ENCODE data around the gene CNIH3. TPM values are rescaled to one million over a fixed set of nuclear protein-coding genes. Genes with fewer than 3 reads are reported as not detected.

Gene CNIH3
- total RNA-seq, 1 donor from 2014 or later: 1.4 TPM

DNA sequence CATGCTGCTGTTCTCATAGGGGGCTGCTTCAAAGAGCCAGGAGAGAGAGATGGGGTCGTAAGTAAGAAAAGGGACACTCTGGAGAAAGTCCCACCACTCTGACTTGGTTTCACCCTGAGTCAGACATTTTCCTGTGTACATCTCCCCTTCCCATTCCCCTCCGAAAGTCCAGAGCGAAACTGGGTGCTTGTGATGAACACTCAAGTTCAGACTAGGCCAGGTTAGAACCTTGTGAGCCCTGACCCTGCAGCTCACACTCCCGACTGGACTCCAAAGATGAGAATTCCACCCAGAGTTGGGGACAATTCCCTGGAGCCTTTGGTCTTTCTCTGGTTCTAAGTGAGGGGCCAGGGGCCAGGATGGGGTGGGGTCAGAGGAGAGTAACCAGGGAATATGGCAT lies 139.5 kb downstream of the CNIH3 start:
- Mint-ChIP-seq H3K4me3 (no peak overlapping the region), H3K27me3 (ENCODE audit: insufficient read depth) (peaks cover 1% of the 10 kb centered on the region), H3K36me3 (ENCODE audit: low read depth) (peaks cover 1% of the 10 kb centered on the region), H3K4me1 (ENCODE audit: low read depth) (peaks cover 17% of the 10 kb centered on the region), H3K9me3 (peaks cover 6% of the 10 kb centered on the region), H3K27ac (no peak overlapping the region)
- no peak for DNase-seq (ENCODE audit: low spot score)
- intact Hi-C loops (cut with micrococcal nuclease): no loop called here

DNA sequence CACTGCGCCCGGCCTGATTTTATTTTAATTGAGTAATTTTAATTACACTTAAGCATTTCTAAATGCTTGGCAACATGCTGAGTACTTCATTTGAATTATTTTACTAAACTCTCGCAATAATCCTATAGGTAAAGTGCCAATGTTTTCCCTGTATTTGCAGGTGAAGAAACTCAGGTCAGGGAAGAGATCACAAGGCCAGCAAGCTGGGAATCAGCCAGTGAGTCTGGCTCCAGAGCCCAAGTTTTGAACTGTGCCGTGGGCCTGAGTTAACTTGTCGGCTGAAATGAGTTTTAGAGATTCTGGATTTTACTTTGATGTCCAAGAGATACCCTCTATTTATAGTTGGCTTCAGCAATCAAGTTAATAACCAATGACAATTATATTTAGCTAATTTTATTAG lies 141.4 kb downstream of the CNIH3 start:
- peaks cover 8% of the 10 kb centered on the region for H3K4me1 Mint-ChIP-seq (ENCODE audit: low read depth)
- H3K36me3 Mint-ChIP-seq (ENCODE audit: low read depth): peaks cover 1% of the 10 kb centered on the region
- H3K9me3 Mint-ChIP-seq: peaks cover 6% of the 10 kb centered on the region
- no peak overlapping the region for H3K4me3 Mint-ChIP-seq
- no peak for DNase-seq (ENCODE audit: low spot score)
- H3K27me3 Mint-ChIP-seq (ENCODE audit: insufficient read depth): peaks cover 6% of the 10 kb centered on the region
- H3K27ac Mint-ChIP-seq: no peak overlapping the region
- intact Hi-C loops (cut with micrococcal nuclease): no loop called here

DNA sequence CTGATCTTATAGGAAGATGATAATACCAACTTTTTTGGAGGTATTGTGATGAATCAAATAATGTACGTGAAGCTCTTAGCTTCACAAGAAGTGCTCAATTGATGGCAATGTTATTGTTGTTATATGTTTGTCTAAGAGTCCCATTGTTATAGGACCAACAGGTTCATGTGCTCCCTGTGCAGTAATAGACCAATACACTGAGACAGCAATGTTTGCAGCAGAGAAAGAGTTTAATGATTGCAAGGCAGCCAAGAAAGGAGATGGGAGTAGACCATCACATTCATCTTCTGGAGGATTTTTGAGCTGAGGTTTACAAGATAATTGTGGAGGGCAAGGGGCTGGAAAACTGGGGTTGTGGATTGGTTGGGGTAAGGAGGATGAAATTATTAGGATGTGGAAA lies 143.0 kb downstream of the CNIH3 start:
- intact Hi-C loops (cut with micrococcal nuclease): no loop called here
- Mint-ChIP-seq H3K27ac (no peak overlapping the region), H3K27me3 (ENCODE audit: insufficient read depth) (peaks cover 6% of the 10 kb centered on the region), H3K9me3 (peaks cover 6% of the 10 kb centered on the region), H3K4me3 (no peak overlapping the region), H3K4me1 (ENCODE audit: low read depth) (no peaks in the 10 kb centered on the region), H3K36me3 (ENCODE audit: low read depth) (peaks cover 1% of the 10 kb centered on the region)
- no peak for DNase-seq (ENCODE audit: low spot score)

DNA sequence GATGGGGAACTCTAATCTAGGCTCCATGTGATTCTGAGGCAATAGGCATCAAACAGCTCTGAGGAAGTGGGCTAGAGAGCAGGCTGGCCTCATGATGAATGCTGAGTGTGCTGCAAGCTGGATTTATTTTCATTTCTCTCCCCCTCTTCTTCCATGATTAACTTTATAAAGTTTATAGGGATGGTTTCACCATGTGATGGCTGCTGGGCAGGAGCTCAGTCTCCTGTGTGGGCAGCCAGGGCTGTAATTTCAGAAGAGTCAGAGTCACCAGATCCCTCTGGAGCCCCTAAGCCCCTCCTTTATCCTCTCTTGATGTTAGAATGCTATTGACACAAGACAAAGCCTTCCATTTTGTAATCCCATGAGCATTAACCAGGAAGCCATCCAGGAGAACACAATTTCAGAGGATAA lies 143.6 kb downstream of the CNIH3 start:
- peaks cover 1% of the 10 kb centered on the region for H3K36me3 Mint-ChIP-seq (ENCODE audit: low read depth)
- no peak for DNase-seq (ENCODE audit: low spot score)
- no peak overlapping the region for H3K4me3 Mint-ChIP-seq
- H3K4me1 Mint-ChIP-seq (ENCODE audit: low read depth): no peaks in the 10 kb centered on the region
- H3K9me3 Mint-ChIP-seq: peaks cover 6% of the 10 kb centered on the region
- peaks cover 6% of the 10 kb centered on the region for H3K27me3 Mint-ChIP-seq (ENCODE audit: insufficient read depth)
- H3K27ac Mint-ChIP-seq: no peak overlapping the region
- intact Hi-C loops (cut with micrococcal nuclease): no loop called here

DNA sequence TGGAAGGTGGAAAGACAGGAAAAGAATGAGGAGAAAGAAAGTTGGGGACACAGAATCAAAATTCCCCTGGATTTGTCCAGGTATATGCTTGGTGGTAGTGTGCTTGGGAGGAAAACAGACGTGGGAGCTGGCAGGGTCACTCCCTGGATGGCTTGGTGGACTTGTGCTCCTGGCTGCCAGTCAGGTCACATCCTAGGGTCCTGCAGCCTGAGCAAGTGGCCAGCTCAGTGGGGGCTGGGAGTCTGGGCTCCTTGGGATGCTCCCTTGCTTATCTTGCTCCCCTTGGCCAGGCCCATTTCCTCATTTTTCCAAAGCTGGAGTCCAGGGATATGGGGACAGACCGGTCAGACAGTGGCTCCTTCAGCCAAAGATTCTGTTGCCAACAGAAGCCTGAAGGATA lies 144.0 kb downstream of the CNIH3 start:
- no peak for DNase-seq (ENCODE audit: low spot score)
- Mint-ChIP-seq H3K27me3 (ENCODE audit: insufficient read depth) (peaks cover 6% of the 10 kb centered on the region), H3K4me1 (ENCODE audit: low read depth) (no peaks in the 10 kb centered on the region), H3K27ac (no peak overlapping the region), H3K36me3 (ENCODE audit: low read depth) (peaks cover 1% of the 10 kb centered on the region), H3K9me3 (peaks cover 6% of the 10 kb centered on the region), H3K4me3 (no peak overlapping the region)
- intact Hi-C loops (cut with micrococcal nuclease): no loop called here

DNA sequence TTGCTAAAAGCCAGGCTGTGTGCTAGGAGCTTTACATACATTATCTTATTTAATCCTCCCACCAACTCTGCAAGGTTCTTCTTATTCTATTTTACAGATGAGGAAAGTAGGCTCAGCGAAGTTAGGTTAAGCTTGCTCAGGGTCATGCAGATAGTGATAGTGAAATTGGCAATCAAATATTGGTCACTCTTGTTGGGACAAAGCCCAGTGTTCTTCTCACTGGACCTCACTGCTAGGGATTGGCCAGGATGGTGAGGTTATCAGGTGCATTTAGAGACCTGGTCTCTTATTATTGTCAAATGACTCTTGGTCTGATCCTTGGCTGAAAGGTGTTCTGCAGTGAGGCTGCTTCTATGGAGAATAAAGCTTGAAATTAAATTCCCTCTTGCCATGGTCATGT lies 145.1 kb downstream of the CNIH3 start:
- no peaks in the 10 kb centered on the region for H3K4me1 Mint-ChIP-seq (ENCODE audit: low read depth)
- H3K27ac Mint-ChIP-seq: no peak overlapping the region
- H3K4me3 Mint-ChIP-seq: no peak overlapping the region
- peaks cover 6% of the 10 kb centered on the region for H3K9me3 Mint-ChIP-seq
- intact Hi-C loops (cut with micrococcal nuclease): no loop called here
- peaks cover 9% of the 10 kb centered on the region for H3K27me3 Mint-ChIP-seq (ENCODE audit: insufficient read depth)
- peaks cover 1% of the 10 kb centered on the region for H3K36me3 Mint-ChIP-seq (ENCODE audit: low read depth)
- DNase-seq (ENCODE audit: low spot score): no peak

DNA sequence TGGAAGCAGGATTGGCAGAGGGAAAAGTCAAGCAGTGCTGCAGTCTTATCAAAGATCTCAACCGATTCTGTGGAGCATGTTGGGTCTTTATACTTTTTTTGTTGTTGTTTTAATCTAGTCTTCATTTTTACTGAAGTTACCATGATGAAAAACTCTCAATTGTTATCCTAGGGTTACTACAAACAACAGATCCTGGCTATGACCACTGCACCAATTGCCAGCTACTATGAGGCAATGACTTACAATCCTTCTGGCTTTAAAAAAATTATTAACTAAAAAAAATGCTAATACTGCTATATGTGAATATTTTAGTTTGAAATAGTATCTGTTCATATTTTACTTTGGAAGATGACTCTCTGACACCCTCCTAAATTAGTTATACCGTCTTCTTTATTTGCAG lies 145.9 kb downstream of the CNIH3 start:
- Mint-ChIP-seq H3K4me1 (ENCODE audit: low read depth) (no peaks in the 10 kb centered on the region), H3K27me3 (ENCODE audit: insufficient read depth) (peaks cover 9% of the 10 kb centered on the region), H3K9me3 (peaks cover 6% of the 10 kb centered on the region), H3K36me3 (ENCODE audit: low read depth) (peaks cover 1% of the 10 kb centered on the region), H3K4me3 (no peak overlapping the region), H3K27ac (no peak overlapping the region)
- no peak for DNase-seq (ENCODE audit: low spot score)
- intact Hi-C loops (cut with micrococcal nuclease): no loop called here

DNA sequence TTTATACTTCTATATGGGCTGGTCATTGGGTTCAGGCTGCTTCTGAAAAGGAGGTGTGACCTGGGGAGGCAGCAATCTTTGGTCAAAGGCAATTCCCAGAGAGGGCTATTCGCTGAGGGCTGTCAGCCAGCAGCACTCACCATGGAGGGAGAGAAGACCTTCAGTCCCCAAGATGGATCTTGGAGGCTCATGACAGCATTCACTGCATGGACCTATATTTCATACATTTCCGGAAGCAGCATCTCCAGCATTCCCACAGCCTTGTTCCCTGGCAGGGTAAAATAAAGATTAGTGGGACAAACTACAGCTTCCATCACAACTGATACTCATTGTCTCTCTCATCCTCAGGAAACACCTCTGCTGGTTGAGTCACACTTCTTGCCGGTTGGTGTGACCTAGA lies 146.6 kb downstream of the CNIH3 start:
- peaks cover 6% of the 10 kb centered on the region for H3K9me3 Mint-ChIP-seq
- DNase-seq (ENCODE audit: low spot score): no peak
- intact Hi-C loops (cut with micrococcal nuclease): no loop called here
- H3K27me3 Mint-ChIP-seq (ENCODE audit: insufficient read depth): peaks cover 10% of the 10 kb centered on the region
- peaks cover 1% of the 10 kb centered on the region for H3K36me3 Mint-ChIP-seq (ENCODE audit: low read depth)
- H3K27ac Mint-ChIP-seq: no peak overlapping the region
- no peaks in the 10 kb centered on the region for H3K4me1 Mint-ChIP-seq (ENCODE audit: low read depth)
- H3K4me3 Mint-ChIP-seq: no peak overlapping the region

DNA sequence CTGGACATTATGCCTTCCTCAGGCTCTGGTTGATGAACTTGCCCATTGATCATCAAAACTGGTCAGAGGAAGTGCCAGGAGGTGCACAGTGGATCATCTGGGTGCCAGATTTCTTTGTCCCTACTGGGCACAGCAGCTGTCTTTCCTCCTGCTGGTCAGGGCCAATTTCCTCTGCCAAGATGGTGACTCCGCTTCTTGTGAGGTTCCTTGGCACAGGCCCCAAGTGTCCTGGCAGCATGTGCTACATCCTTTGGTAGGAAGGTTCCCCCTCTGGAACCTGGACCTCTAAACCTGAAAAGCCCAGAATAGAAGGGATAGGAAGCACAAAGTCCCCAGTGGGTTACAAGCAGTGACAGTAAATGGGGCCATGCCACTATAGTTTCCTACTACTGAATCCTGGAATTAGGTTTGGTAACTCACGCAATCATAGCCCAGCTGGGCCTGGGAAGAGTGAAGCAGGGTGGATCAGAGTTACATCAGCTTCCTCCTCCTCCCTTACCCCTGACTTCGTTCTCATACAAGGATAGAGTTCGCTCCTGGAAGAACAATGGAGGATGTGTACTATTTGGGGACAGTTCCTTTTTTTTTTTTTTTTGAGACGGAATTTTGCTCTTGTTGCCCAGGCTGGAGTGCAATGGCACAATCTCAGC lies 147.1 kb downstream of the CNIH3 start:
- intact Hi-C loops (cut with micrococcal nuclease): no loop called here
- Mint-ChIP-seq H3K36me3 (ENCODE audit: low read depth) (peaks cover 1% of the 10 kb centered on the region), H3K4me3 (no peak overlapping the region), H3K4me1 (ENCODE audit: low read depth) (no peaks in the 10 kb centered on the region), H3K9me3 (peaks cover 6% of the 10 kb centered on the region), H3K27ac (no peak overlapping the region), H3K27me3 (ENCODE audit: insufficient read depth) (peaks cover 12% of the 10 kb centered on the region)
- no peak for DNase-seq (ENCODE audit: low spot score)

DNA sequence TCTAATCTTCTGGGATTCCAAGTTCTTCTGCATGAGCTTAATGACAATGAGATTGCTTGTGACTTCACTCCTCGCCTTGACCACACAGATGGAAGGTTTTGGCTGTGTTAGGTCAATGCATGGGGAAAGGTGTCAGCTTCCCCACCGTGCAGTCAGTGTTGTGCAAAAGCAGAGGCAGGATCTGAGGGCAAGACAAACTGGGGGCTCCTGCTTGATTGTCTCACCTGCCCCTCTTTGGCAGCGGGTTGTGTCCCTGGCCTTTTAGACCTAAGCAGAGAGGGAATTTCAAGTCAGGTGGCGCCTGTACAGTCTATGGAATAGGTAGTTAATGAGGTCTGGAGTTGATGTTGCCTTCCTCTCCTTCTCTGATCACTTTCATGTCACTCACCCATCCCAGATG lies 150.1 kb downstream of the CNIH3 start:
- Mint-ChIP-seq H3K4me3 (no peak overlapping the region), H3K36me3 (ENCODE audit: low read depth) (no peaks in the 10 kb centered on the region), H3K27me3 (ENCODE audit: insufficient read depth) (peaks cover 5% of the 10 kb centered on the region), H3K4me1 (ENCODE audit: low read depth) (no peaks in the 10 kb centered on the region), H3K27ac (no peak overlapping the region), H3K9me3 (no peaks in the 10 kb centered on the region)
- DNase-seq (ENCODE audit: low spot score): no peak
- intact Hi-C loops (cut with micrococcal nuclease): no loop called here

DNA sequence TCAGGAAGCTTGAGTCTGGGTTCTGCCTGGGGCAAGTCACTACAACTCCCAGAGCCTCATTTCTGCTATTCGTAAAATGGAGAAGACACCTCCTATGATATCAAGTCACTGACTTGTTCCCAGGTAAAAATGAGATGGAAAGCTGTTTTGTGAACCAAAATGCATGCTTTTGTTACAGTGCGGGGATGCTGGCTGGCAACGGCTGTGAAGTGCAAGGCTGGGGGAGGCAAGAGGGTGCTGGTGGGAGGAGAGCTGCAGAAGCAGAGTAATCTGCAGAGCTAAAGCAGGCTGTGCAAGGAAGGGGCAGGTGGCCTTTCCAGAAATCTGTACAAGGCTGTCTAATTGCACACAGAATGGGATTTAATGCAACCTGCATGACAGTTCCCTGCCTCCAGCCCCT lies 150.9 kb downstream of the CNIH3 start:
- Mint-ChIP-seq H3K4me1 (ENCODE audit: low read depth) (no peaks in the 10 kb centered on the region), H3K9me3 (no peaks in the 10 kb centered on the region), H3K36me3 (ENCODE audit: low read depth) (no peaks in the 10 kb centered on the region), H3K4me3 (no peak overlapping the region), H3K27me3 (ENCODE audit: insufficient read depth) (peaks cover 7% of the 10 kb centered on the region), H3K27ac (no peak overlapping the region)
- intact Hi-C loops (cut with micrococcal nuclease): no loop called here
- DNase-seq (ENCODE audit: low spot score): no peak

DNA sequence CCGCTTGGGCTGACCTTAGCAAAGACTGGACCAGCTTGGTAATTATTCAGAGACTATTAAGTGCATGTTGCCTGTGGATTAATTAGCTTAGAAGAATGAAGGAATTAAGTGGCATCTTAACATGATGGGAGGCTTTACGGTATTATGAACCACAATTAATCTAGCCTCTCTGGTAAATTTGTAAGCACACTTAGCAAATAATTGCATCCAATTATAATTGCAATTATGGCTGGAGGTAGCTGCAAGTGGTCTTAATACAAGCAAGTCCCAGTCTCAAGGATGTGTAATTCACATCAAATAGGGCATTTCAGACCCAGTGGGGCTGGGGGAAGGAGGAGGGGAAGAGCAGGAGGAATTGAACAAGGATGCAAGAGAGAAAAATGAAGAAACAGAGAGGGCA lies 151.6 kb downstream of the CNIH3 start:
- Mint-ChIP-seq H3K9me3 (no peaks in the 10 kb centered on the region), H3K4me3 (no peak overlapping the region), H3K27ac (no peak overlapping the region), H3K36me3 (ENCODE audit: low read depth) (no peaks in the 10 kb centered on the region), H3K4me1 (ENCODE audit: low read depth) (no peaks in the 10 kb centered on the region), H3K27me3 (ENCODE audit: insufficient read depth) (peaks cover 7% of the 10 kb centered on the region)
- intact Hi-C loops (cut with micrococcal nuclease): no loop called here
- DNase-seq (ENCODE audit: low spot score): no peak

DNA sequence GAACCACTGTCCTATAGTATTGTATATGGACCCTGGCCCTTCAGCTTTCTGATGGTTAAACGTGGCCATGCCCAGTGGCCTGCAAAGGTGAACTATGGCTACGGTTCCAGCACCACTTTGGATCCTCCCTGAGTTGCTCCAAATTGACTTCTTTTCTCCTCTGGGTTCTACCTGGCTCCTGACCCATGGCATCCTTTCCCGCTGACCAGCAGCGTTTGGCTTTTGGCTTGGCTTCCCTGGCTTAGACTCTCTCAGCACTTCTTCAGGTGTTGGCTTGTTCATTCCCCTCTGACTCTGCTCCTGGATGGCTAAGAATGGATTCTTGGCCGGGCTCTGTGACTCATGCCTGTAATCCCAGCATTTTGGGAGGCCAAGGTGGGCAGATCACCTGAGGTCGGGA lies 152.9 kb downstream of the CNIH3 start:
- peaks cover 7% of the 10 kb centered on the region for H3K27me3 Mint-ChIP-seq (ENCODE audit: insufficient read depth)
- no peaks in the 10 kb centered on the region for H3K9me3 Mint-ChIP-seq
- no peak for DNase-seq (ENCODE audit: low spot score)
- H3K4me3 Mint-ChIP-seq: no peak overlapping the region
- H3K27ac Mint-ChIP-seq: no peak overlapping the region
- H3K36me3 Mint-ChIP-seq (ENCODE audit: low read depth): no peaks in the 10 kb centered on the region
- intact Hi-C loops (cut with micrococcal nuclease): no loop called here
- no peaks in the 10 kb centered on the region for H3K4me1 Mint-ChIP-seq (ENCODE audit: low read depth)

All from activated T-helper 1 cell treated with anti-CD3 and anti-CD28 coated beads, Interleukin-12 subunit alpha, Interleukin-12 subunit beta, Interleukin-2, Interleukin-4 antibody, amounts not matched to agents 30 ng/mL and 10 ng/mL and 1 ng/mL, durations not matched to agents 14 hours and 24 hours and 36 hours (primary cell).